Neural cell (in vitro differentiated cells): ENCODE data around the gene MANEA. TPM values are rescaled to one million over a fixed set of nuclear protein-coding genes. Genes with fewer than 3 reads are reported as not detected.

ENCODE experiments used
- H2AFZ ChIP-seq: fragments of 200-600, 300-800 bp; sonication (generic), shearing (Covaris generic); 2 replicates; pipeline ENCODE4 v1.6.0; 2014; ENCODE audit warnings: low read depth, mild to moderate bottlenecking, antibody characterized with exemption, low read length, moderate library complexity
- H3F3A ChIP-seq: fragments of 200-600 bp; shearing (Covaris generic); 2 replicates; pipeline ENCODE4 v1.6.1; 2016; ENCODE audit warnings: mild to moderate bottlenecking, moderate library complexity, mixed read lengths, antibody characterized with exemption, low read length; ENCODE audit not compliant: insufficient read depth, poor library complexity, severe bottlenecking
- H3K27ac ChIP-seq: fragments of 200-600, 300-800 bp; sonication (generic), shearing (Covaris generic); 2 replicates; pipeline ENCODE4 v1.5.1; 2014; ENCODE audit warnings: mild to moderate bottlenecking, low read length, moderate library complexity
- H3K27me3 ChIP-seq: fragments of 300-800, 200-600 bp; sonication (generic), shearing (Covaris generic); 2 replicates; pipeline ENCODE4 v1.6.0; 2014; ENCODE audit warnings: mild to moderate bottlenecking, low read depth, low read length, moderate library complexity; ENCODE audit not compliant: insufficient read depth
- H3K36me3 ChIP-seq: fragments of 300-800, 200-600 bp; sonication (generic), shearing (Covaris generic); 2 replicates; pipeline ENCODE4 v1.5.1; 2014; ENCODE audit warnings: mild to moderate bottlenecking, antibody characterized with exemption, low read length, moderate library complexity; ENCODE audit not compliant: insufficient read depth
- H3K4me2 ChIP-seq: fragments of 300-800, 200-600 bp; sonication (generic), shearing (Covaris generic); 2 replicates; pipeline ENCODE4 v1.6.0; 2014; ENCODE audit warnings: mild to moderate bottlenecking, low read length
- H3K4me3 ChIP-seq: fragments of 300-800, 200-600 bp; sonication (generic), shearing (Covaris generic); 2 replicates; pipeline ENCODE4 v1.5.1; 2014; ENCODE audit warnings: mild to moderate bottlenecking, low read length, moderate library complexity
- H3K79me2 ChIP-seq: fragments of 200-600 bp; shearing (Covaris generic); replicated peaks from 2 replicates; pipeline ENCODE4 v1.6.0; 2014; ENCODE audit warnings: mild to moderate bottlenecking, low read length, moderate library complexity; ENCODE audit not compliant: insufficient read depth
- H3K9ac ChIP-seq: fragments of 300-800, 200-600 bp; sonication (generic), shearing (Covaris generic); 2 replicates; pipeline ENCODE4 v1.6.1; 2016; ENCODE audit warnings: mild to moderate bottlenecking, low read length, mixed read lengths
- H3K9me2 ChIP-seq: fragments of 200-600 bp; shearing (Covaris generic); 2 replicates; pipeline ENCODE4 v1.6.1; 2016; ENCODE audit warnings: mild to moderate bottlenecking, low read length, mixed read lengths; ENCODE audit not compliant: insufficient read depth
- H3K9me3 ChIP-seq: fragments of 200-600, 300-800 bp; sonication (generic), shearing (Covaris generic); 2 replicates; pipeline ENCODE4 v1.6.1; 2016; ENCODE audit warnings: mild to moderate bottlenecking, mixed run types, low read length, moderate library complexity, mixed read lengths
- H4K20me1 ChIP-seq: fragments of 200-600 bp; shearing (Covaris generic); 2 replicates; pipeline ENCODE4 v1.6.1; 2016; ENCODE audit warnings: mild to moderate bottlenecking, mixed run types; ENCODE audit not compliant: insufficient read depth
- EP300 ChIP-seq: fragments of 450-650 bp; conservative IDR thresholded peaks from 2 replicates; pipeline ENCODE4 v1.6.1; 2014; ENCODE audit warnings: antibody characterized with exemption, mild to moderate bottlenecking, moderate library complexity; ENCODE audit not compliant: poor library complexity, severe bottlenecking
- EZH2 ChIP-seq: fragments of 200-600, 300-800 bp; shearing (Covaris generic), sonication (generic); IDR thresholded peaks from 2 replicates; pipeline ENCODE4 v1.6.1; 2014; ENCODE audit warnings: antibody characterized with exemption, low read length, borderline replicate concordance, mild to moderate bottlenecking; ENCODE audit not compliant: insufficient read depth, poor library complexity, severe bottlenecking
- MXI1 ChIP-seq: fragments of 450-650 bp; conservative IDR thresholded peaks from 2 replicates; pipeline ENCODE4 v1.6.1; 2014; ENCODE audit warnings: antibody characterized with exemption, mild to moderate bottlenecking; ENCODE audit not compliant: poor library complexity, severe bottlenecking
- POLR2AphosphoS5 ChIP-seq: IDR thresholded peaks from 2 replicates; pipeline ENCODE4 v1.6.1; 2012
- RAD21 ChIP-seq: fragments of 450-650 bp; conservative IDR thresholded peaks from 2 replicates; pipeline ENCODE4 v1.6.1; 2014; ENCODE audit warnings: antibody characterized with exemption, mild to moderate bottlenecking, moderate library complexity
- SMC3 ChIP-seq: fragments of 450-650 bp; conservative IDR thresholded peaks from 2 replicates; pipeline ENCODE4 v1.6.1; 2014; ENCODE audit warnings: antibody characterized with exemption, mild to moderate bottlenecking, moderate library complexity; ENCODE audit not compliant: poor library complexity
- TAF1 ChIP-seq: IDR thresholded peaks from 2 replicates; pipeline ENCODE4 v1.6.1; 2012; ENCODE audit warnings: low read depth
- polyA plus RNA-seq: library from polyadenylated mRNA; depleted of rRNA; stranded (reverse); fragments of >200 nt; gene quantifications from 2 replicates; pipeline ENCODE4 v1.2.3, GENCODE V29; 2014
- TF ChIP-seq, protein P1 (sequence below): IDR thresholded peaks from 2 replicates; pipeline ENCODE4 v1.6.1; 2012; ENCODE audit warnings: borderline replicate concordance
- TF ChIP-seq, protein P2 (sequence below): fragments of 450-650 bp; IDR thresholded peaks from 2 replicates; pipeline ENCODE4 v1.5.1; 2014; ENCODE audit warnings: antibody characterized with exemption, mild to moderate bottlenecking, moderate library complexity; ENCODE audit not compliant: poor library complexity, severe bottlenecking

Gene MANEA
- polyA plus RNA-seq, 1 donor from 2014 or later = 7.9 TPM

GRCh38 chr6:95599706-95600105 is 22.4 kb downstream of the MANEA start:
- H3K27ac ChIP-seq = no peak overlapping the region
- H3K9ac ChIP-seq = no peak overlapping the region
- H3K4me2 ChIP-seq = no peak overlapping the region
- no peaks in the 10 kb centered on the region for H3F3A ChIP-seq
- no peaks in the 10 kb centered on the region for H3K79me2 ChIP-seq
- no peaks in the 10 kb centered on the region for H3K9me3 ChIP-seq
- no peak overlapping the region for H2AFZ ChIP-seq
- no peaks in the 10 kb centered on the region for H3K36me3 ChIP-seq
- H4K20me1 ChIP-seq = no peaks in the 10 kb centered on the region
- H3K9me2 ChIP-seq = no peaks in the 10 kb centered on the region
- no peak overlapping the region for H3K4me3 ChIP-seq
- TF ChIP-seq EP300 (peak; percentile 44), POLR2AphosphoS5 (no peak), RAD21 (no peak), TAF1 (no peak)
- TF ChIP-seq, protein P1, sequence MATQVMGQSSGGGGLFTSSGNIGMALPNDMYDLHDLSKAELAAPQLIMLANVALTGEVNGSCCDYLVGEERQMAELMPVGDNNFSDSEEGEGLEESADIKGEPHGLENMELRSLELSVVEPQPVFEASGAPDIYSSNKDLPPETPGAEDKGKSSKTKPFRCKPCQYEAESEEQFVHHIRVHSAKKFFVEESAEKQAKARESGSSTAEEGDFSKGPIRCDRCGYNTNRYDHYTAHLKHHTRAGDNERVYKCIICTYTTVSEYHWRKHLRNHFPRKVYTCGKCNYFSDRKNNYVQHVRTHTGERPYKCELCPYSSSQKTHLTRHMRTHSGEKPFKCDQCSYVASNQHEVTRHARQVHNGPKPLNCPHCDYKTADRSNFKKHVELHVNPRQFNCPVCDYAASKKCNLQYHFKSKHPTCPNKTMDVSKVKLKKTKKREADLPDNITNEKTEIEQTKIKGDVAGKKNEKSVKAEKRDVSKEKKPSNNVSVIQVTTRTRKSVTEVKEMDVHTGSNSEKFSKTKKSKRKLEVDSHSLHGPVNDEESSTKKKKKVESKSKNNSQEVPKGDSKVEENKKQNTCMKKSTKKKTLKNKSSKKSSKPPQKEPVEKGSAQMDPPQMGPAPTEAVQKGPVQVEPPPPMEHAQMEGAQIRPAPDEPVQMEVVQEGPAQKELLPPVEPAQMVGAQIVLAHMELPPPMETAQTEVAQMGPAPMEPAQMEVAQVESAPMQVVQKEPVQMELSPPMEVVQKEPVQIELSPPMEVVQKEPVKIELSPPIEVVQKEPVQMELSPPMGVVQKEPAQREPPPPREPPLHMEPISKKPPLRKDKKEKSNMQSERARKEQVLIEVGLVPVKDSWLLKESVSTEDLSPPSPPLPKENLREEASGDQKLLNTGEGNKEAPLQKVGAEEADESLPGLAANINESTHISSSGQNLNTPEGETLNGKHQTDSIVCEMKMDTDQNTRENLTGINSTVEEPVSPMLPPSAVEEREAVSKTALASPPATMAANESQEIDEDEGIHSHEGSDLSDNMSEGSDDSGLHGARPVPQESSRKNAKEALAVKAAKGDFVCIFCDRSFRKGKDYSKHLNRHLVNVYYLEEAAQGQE = no peak
- no peaks in the 10 kb centered on the region for H3K27me3 ChIP-seq

- Histone ChIP-seq H3K79me2 (no peaks in the 10 kb centered on the region), H3K9ac (no peak overlapping the region), H3K27ac (no peak overlapping the region), H4K20me1 (no peaks in the 10 kb centered on the region), H2AFZ (no peak overlapping the region), H3F3A (no peaks in the 10 kb centered on the region), H3K9me3 (no peaks in the 10 kb centered on the region), H3K27me3 (no peaks in the 10 kb centered on the region), H3K36me3 (no peaks in the 10 kb centered on the region), H3K4me2 (no peak overlapping the region), H3K9me2 (no peaks in the 10 kb centered on the region), H3K4me3 (no peak overlapping the region)
- no peak for TF ChIP-seq SMC3
- TF ChIP-seq, protein P1 = no peak
- TF ChIP-seq RAD21 = no peak
- no peak for TF ChIP-seq POLR2AphosphoS5
- no peak for TF ChIP-seq EZH2
- TF ChIP-seq MXI1 = no peak
- no peak for TF ChIP-seq TAF1
- TF ChIP-seq, protein P2, sequence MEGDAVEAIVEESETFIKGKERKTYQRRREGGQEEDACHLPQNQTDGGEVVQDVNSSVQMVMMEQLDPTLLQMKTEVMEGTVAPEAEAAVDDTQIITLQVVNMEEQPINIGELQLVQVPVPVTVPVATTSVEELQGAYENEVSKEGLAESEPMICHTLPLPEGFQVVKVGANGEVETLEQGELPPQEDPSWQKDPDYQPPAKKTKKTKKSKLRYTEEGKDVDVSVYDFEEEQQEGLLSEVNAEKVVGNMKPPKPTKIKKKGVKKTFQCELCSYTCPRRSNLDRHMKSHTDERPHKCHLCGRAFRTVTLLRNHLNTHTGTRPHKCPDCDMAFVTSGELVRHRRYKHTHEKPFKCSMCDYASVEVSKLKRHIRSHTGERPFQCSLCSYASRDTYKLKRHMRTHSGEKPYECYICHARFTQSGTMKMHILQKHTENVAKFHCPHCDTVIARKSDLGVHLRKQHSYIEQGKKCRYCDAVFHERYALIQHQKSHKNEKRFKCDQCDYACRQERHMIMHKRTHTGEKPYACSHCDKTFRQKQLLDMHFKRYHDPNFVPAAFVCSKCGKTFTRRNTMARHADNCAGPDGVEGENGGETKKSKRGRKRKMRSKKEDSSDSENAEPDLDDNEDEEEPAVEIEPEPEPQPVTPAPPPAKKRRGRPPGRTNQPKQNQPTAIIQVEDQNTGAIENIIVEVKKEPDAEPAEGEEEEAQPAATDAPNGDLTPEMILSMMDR = no peak
Measured at GRCh38 chr6:95601133-95601532, 23.8 kb downstream of the MANEA start.
